HFFc6 (cell line): Measurements from ENCODE around the gene RBPJL. TPM values are rescaled to one million over a fixed set of nuclear protein-coding genes. Genes with fewer than 3 reads are reported as not detected.
A peak's percentile ranks its signal among the peaks of the same experiment; 100 is the strongest.

ENCODE experiments used
- DNase-seq: peaks from one replicate; pipeline ENCODE4 v3.0.0-alpha.2; 2018
- H3K27ac Mint-ChIP-seq: 2 replicates; pipeline ENCODE4 v1.8.0; 2020; ENCODE audit warnings: mild to moderate bottlenecking, mixed read lengths
- H3K27me3 Mint-ChIP-seq: 2 replicates; pipeline ENCODE4 v1.8.0; 2021; ENCODE audit warnings: mild to moderate bottlenecking, moderate library complexity, mixed read lengths; ENCODE audit not compliant: insufficient read depth
- H3K36me3 Mint-ChIP-seq: 2 replicates; pipeline ENCODE4 v1.8.0; 2021; ENCODE audit warnings: low read depth, mixed read lengths
- H3K4me1 Mint-ChIP-seq: 2 replicates; pipeline ENCODE4 v1.8.0; 2020; ENCODE audit warnings: low read depth, mixed read lengths
- H3K4me3 Mint-ChIP-seq: 2 replicates; pipeline ENCODE4 v1.8.0; 2020; ENCODE audit warnings: mild to moderate bottlenecking, moderate library complexity, mixed read lengths
- H3K9me3 Mint-ChIP-seq: 2 replicates; pipeline ENCODE4 v1.8.0; 2020; ENCODE audit warnings: mild to moderate bottlenecking, mixed read lengths
- CTCF ChIP-seq: fragments of 200-600 bp; sonication (generic); IDR thresholded peaks from 2 replicates; pipeline ENCODE4 v1.5.0; 2021; ENCODE audit warnings: antibody characterized with exemption, mild to moderate bottlenecking
- long read RNA-seq: library from polyadenylated mRNA; unstranded; transcript quantifications from one replicate; pipeline ENCODE4 v2.0.0, GENCODE V29; 2019
- total RNA-seq, 6 experiments: library from RNA; stranded (reverse); fragmentation: NEBNext Ultra II Directional; extraction: Animal tissue kit (Norgen Biotek cat#: 25700); gene quantifications; 2 replicates in 1 of 6; 3 replicates in 5 of 6; pipeline ENCODE4 v1.2.3, GENCODE V29; 2021

Gene RBPJL
- total RNA-seq, result not detected
- long read RNA-seq, result 0 reads

- H3K9me3 Mint-ChIP-seq, result no peaks in the 10 kb centered on the region; the same call in 1 of the 2 replicates
- peaks cover 33% of the 10 kb centered on the region for H3K27me3 Mint-ChIP-seq
- DNase-seq, result no peak
- no peaks in the 10 kb centered on the region for H3K36me3 Mint-ChIP-seq
- TF ChIP-seq CTCF, result peak; percentile 96
- H3K4me1 Mint-ChIP-seq, result peaks cover 20% of the 10 kb centered on the region
- no peak within 1 kb of the TSS for H3K27ac Mint-ChIP-seq
- H3K4me3 Mint-ChIP-seq, result no peak within 1 kb of the TSS
These were observed at the start of gene RBPJL for GRCh38 chr20:45306431-45306982. RBPJL (plus strand) TSS chr20:45306840; CDS start chr20:45306923, 83 bp downstream.

GRCh38 chr20:45257161-45257560 is 49.5 kb upstream of the RBPJL start:
- no peaks in the 10 kb centered on the region for H3K9me3 Mint-ChIP-seq
- H3K27ac Mint-ChIP-seq, result no peak overlapping the region
- no peak for DNase-seq
- H3K36me3 Mint-ChIP-seq, result no peaks in the 10 kb centered on the region
- TF ChIP-seq CTCF, result no peak
- H3K4me3 Mint-ChIP-seq, result no peak overlapping the region
- H3K4me1 Mint-ChIP-seq, result no peaks in the 10 kb centered on the region
- peaks cover 32% of the 10 kb centered on the region for H3K27me3 Mint-ChIP-seq

- Mint-ChIP-seq H3K27me3 (peaks cover 27% of the 10 kb centered on the region), H3K36me3 (no peaks in the 10 kb centered on the region), H3K4me1 (no peaks in the 10 kb centered on the region), H3K4me3 (no peak overlapping the region), H3K9me3 (no peaks in the 10 kb centered on the region), H3K27ac (no peak overlapping the region)
- DNase-seq, result no peak
- no peak for TF ChIP-seq CTCF
These were observed 48.9 kb upstream of the RBPJL start for GRCh38 chr20:45257711-45258110.

GRCh38 chr20:45258259-45258658 is 48.4 kb upstream of the RBPJL start:
- peaks cover 27% of the 10 kb centered on the region for H3K27me3 Mint-ChIP-seq
- H3K4me1 Mint-ChIP-seq, result no peaks in the 10 kb centered on the region
- H3K4me3 Mint-ChIP-seq, result no peak overlapping the region

GRCh38 chr20:45258664-45259063 is 48.0 kb upstream of the RBPJL start:
- Mint-ChIP-seq H3K27me3 (peaks cover 27% of the 10 kb centered on the region), H3K4me1 (no peaks in the 10 kb centered on the region), H3K36me3 (no peaks in the 10 kb centered on the region), H3K27ac (no peak overlapping the region), H3K9me3 (no peaks in the 10 kb centered on the region), H3K4me3 (no peak overlapping the region)
- no peak for DNase-seq
- TF ChIP-seq CTCF, result no peak

More at GRCh38 chr20:45258259-45258658, 48.4 kb upstream of the RBPJL start:
- no peak for TF ChIP-seq CTCF
- DNase-seq, result no peak
- no peaks in the 10 kb centered on the region for H3K36me3 Mint-ChIP-seq
- no peaks in the 10 kb centered on the region for H3K9me3 Mint-ChIP-seq
- no peak overlapping the region for H3K27ac Mint-ChIP-seq
